Activated CD4-positive, alpha-beta T cell treated with anti-CD3 and anti-CD28 coated beads, Interleukin-10, Interleukin-2, amounts not matched to agents 100 ng/mL and 50 ng/mL, durations not matched to agents 16 hours and 8 hours (primary cell): ENCODE data around the gene SHFL.

Experiments used
- DNase-seq: peaks from one replicate; pipeline ENCODE4 v3.0.0-alpha.2; 2020

The SHFL gene

GRCh38 chr19:10085641-10086590 is at the start of gene SHFL:
SHFL (plus strand) TSS chr19:10086317; CDS start chr19:10086428, 111 bp downstream.
- DNase-seq: peak; percentile 89

- no peak for DNase-seq
These were observed 49.5 kb upstream of the SHFL start for GRCh38 chr19:10036601-10037071.

DNA sequence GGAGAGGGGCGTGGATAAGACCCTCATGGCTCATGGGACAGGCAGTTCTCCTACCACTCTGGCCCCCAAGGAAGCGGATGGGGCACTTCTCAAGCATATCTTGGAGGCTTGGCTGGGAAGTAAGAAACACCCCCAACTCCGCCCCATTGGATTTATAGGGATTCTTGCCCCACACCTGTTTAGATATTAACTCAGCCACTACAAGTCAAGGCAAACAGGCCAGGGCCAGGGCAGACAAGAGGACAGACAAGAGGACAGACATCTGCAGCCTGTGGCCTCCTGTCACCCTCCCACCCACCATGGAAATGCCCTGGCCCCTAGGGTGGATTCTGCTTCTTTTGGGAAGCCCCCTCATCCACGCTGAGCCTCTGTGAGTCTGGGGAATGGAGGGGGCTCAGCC is 48.8 kb upstream of the SHFL start:
- DNase-seq: no peak

DNA sequence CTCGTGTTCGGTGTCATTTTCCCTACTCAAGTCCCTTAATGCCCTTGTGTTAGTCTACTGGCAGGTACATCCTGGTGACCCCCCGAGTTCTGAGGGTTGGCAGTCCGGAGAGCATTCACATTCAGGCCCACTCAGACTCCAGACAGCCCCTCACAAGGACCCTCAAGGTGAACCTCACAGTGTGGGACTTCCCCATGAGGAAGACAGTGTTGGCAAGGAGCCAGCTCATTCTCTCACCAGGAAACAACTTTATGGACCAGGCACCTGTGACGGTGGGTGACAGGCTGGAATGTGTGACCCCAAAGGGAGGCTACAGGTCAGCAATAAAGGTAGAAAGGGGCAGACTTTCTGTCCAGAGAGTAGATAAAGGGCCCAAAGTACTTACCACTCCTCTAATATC is 48.3 kb upstream of the SHFL start:
- no peak for DNase-seq

DNA sequence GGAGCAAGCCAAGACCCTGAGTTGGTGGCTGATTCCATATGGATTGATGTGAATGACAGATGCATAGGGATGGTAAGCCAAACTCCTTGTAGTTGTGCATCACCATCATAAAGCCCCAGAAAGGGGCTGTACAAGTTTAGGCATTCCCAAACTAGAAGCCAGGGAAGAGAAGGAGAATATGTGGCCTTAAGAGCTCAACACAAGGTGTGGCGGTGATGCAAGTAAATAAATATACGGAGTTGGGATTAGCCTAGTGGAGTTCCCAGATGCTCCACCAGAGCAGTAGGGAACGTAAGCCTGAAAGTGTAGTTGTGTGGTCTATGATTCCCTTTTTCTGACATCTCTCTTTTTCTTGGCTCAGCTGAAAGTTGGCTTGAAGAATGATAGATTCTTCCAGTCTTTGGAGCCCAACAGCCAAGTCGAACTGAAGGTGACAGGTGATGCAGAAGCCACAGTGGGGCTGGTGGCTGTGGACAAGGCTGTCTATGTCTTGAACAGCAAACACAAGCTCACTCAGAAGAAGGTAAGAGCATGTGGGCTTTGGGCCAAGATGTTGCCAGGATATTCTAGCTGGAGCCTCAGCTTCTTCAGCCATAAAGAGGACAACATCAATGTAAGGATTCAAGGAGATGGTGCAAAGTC is 42.7 kb upstream of the SHFL start:
- no peak for DNase-seq

DNA sequence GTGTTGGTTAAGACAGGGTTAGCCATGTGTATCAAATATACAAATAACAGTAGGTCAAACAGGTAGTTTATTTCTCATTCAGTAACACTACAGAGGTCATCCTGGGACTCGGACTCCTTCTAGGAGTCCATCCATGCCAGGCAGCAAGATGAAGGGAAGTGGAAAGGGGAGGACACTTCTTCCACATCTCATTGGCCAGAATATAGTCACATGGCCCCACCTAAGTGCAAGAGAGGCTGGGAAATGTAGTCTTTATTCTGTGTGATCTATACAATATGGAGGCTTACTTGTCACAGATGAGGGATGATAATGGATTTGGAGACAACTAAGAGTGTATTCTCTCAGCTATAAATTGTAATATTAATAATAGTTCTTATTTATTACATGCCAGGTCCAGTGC is 41.7 kb upstream of the SHFL start:
- DNase-seq: peak; percentile 11

DNA sequence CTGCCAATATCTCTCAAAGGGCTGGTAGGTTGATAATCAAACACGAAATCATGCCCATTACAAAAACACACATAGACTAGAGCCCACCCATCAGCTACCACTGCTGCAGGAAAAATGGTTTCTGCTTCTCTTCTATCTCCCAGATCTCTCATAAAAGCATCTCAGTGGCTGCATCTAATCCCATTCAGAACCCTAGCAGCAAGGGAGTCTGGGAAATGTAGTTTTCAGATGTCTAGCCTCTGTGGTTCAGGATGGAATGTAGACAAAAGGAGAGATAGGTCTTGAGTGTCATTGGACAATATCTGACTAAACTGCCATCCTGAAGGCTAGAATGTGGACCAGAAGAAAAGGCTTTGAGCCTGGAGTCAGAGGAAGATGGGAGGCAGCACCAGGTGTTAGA is 40.7 kb upstream of the SHFL start:
- DNase-seq: no peak

DNA sequence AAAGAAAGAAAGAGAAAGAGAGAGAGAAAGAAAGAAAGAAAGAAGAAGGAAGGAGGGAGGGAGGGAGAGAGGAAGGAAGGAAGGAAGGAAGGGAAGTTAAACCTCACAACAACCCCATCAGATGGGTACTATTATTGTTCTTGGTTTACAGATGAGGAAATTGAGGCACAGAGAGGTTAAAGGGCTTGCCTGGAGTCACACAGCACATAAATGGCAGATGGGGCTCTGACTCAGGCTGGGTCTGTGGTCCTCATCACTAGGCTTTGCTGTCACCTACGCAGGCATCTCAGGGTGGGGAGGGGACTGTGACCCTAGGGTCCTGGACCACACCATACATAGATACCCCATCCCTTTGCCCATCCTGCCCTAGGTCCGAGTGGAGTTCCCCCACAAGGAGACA is 36.5 kb upstream of the SHFL start:
- DNase-seq: no peak

DNA sequence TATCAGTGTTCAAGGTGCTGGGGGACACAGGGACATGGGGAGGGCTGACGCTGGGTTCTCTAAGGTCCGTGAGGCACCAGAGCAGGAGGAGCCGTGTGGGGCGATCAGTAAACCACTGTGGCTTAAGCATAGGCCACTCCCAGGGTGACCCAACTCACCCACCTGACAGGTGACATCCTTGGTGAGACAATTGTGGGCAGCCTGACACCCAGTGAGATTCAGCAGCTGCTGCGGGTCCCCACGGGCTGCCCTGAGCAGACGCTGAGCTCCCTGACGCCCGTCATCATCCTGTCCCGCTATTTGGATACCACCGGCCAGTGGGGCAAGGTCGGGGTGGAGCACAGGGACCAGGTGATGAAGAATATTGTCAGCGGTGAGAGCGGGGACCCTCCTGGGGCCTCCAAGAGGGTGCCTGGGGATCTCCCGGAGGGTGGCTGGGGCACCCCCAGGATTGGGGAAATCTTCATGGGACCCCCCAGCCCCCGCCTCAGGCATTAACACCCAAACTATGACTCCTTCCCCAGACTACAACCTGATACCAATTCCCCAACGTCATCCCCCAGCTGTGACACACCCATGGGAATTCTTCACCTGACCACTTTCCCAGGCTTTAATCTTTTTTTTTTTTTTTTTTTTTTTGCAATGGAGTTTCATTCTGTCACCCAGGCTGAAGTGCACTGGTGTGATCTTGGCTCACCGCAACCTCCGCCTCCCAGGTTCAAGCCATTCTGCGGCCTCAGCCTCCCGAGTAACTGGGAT is 33.3 kb upstream of the SHFL start:
- no peak for DNase-seq

DNA sequence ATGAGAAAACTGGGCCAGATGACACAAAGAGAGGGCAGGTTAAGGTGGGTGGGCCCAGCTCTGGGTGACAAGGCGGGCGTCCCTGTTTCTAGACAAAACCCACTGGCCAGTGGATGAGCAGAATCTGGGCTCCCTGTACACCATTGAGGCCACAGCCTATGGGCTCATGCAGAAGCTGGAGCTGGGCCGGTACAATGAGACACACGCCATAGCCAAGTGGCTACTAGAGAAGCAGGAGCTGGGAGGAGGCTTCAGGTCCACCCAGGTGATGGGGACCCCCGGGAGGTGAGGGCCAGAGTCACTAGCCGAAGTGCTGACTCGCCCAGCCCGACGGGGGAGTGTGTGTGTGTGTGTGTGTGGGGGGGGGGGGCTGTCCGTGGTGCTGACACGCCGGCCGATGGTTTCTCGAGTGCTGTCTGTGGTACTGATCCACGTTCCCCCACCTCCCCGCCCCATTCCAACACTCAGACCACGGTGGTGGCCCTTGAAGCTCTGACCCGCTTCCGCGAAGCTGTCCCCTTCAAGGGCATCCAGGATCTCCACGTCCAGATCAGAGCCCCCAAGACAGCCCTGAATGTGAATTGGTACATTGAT is 24.3 kb upstream of the SHFL start:
- DNase-seq: no peak

- no peak for DNase-seq
These were observed 17.9 kb upstream of the SHFL start for GRCh38 chr19:10068205-10068604.

GRCh38 chr19:10069046-10069445 is 17.1 kb upstream of the SHFL start:
- no peak for DNase-seq

DNA sequence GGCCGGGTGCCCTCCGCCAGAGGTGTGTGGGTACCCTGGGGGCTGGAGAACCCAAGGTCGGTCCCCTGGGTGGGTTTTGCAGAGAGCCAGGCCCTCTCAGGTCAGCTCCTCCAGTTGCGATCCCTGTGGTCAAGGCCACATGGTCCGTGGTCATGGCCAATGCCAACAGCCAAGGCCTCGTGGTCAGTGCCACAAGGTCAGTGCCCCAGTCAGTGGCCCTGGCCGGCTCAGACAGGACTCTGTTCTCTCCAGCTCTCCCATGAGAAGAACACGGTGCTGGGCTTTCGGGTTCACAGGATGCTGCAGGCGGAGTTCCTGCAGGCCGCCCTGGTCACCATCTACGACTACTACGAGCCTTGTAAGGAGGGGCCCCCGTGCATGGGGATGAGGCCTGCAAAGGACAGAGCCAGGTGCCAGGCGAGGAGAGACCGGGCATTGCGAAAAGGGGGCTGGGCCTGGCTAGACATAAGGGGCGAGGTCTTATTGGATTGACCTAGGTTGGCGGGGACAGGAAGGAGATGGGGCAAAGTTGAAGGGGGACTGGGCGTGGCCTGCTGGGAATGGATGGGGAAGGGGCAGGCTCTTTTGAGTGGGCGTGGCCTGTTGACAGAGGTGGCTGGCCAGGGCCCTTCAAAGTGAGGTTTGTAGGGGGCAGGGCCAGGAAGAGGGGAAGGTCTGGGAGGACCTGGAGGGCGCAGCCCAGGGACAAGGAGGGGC is 15.2 kb upstream of the SHFL start:
- DNase-seq: no peak

DNA sequence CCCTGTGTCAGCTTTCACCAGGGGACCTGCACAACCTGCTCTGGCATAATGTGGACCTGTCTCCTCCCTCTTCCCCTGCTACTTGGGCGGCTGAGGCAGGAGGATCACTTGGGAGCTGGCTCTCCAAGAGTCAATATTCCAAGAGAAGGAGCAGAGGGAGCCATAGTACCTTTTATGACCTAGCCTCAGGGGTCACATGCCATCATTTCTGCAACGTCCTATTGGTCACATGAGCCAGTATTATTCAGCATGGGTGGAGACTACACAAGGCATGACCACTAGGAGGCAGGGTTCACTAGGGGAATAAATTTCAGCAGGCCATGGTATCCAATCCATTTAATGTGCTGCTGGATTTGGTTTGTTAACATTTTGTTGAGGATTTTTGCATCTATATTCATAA is 12.0 kb upstream of the SHFL start:
- peak; percentile 54 for DNase-seq

GRCh38 chr19:10076535-10076934 is 9.6 kb upstream of the SHFL start:
- no peak for DNase-seq

GRCh38 chr19:10078329-10078728 is 7.8 kb upstream of the SHFL start:
- no peak for DNase-seq

DNA sequence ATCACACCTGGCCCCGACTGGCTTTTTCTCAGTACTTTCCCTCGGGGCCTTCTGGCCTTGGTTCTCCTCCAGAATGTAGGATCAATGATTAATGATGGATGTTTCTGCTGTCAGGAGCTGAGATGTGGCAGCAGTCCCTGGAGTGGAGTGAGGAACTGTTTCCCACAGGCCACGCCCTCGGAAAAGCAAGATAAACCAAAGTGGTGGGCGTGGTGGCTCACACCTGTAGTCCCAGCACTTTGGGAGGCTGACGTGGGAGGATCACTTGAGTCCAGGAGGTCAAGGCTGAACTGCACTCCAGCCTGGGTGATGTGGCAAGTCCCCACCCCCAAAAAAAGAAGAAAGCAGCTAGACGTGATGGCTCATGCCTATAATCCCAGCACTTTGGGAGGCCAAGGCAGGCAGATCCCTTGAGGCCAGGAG is 7.1 kb upstream of the SHFL start:
- no peak for DNase-seq

DNA sequence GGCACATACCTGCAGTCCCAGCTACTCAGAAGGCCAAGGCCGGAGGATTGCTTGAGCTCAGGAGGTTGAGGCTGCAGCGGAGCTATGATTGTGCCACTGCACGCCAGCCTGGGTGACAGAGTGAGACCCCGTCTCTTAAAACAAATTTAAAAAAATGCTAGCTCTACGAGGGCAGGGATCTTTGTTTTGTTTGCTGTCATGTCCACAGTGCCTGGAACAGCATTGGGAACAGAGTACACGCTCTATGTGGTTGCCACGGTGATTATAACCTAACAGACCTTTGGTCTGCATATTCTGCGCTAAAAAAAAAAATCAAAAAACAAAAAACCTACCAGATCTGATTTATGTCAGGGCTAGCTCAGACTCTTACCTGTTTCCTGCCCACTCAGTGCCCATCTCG is 2.2 kb upstream of the SHFL start:
- DNase-seq: no peak

GRCh38 chr19:10084803-10085202 is 1.3 kb upstream of the SHFL start:
- DNase-seq: no peak

DNA sequence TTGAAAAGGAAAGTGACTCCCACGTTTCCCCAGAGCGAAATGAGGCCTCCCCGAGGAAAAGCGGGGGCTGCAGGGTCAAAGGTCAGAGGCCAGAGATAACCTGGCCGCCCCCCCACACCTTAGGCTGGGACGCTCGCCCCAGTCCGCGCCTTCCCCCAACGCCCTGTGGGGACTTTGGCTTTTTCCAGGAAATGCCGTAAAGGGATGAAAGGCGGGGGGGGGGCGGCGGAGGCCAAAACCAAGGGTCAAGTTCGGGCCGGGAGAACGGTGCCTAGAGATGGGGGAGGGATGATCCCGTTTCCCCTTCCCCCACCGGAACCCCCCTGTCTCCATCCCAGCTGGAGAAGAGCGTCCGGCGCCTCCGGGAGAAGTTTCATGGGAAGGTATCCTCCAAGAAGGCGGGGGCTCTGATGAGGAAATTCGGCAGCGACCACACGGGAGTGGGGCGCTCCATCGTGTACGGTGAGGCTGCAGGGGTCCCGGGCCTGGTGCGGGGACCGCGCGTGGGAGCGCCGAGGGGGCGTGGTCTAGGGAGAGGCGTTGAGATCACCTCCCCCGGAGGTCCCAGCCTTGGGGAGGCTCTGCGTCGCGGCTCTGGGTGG is 575 bp downstream of the SHFL start:
- no peak for DNase-seq

DNA sequence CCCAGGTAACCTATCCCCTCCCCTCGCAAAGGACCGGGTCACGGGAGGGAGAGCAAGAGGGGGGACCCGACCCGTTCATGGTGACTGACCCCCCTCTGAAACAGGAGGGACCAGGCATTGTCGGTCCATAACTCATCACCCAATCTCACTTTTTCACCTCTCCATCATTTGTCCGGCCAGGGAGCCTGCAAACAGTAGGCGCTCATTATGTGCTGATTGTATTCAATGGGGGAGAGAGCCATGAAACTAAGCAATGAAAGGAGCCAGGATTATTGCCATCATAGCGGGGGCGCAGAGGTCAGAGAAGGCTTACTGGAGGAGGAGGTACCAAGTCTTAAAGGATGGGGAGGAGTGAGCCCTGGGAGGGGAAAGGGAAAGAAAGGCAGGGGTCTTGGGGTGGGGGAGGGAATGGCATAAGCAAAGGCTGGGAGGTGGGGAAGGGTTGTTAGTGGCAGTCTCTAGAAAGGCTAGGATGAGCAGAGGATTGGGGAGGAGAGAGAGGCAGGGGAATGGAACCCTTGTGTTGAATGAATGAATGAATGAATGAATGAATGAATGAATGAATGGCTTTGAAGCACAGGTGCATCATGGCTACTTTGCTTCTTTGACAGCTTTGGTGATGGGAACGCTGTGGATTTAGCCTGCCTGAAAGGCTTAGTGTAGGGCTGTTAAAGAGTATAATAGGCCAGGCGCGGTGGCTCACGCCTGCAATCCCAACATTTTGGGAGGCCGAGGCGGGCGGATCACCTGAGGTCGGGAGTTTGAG is 1.4 kb downstream of the SHFL start:
- no peak for DNase-seq
